Thyroid gland (tissue), 4 donors: ENCODE results near the gene SLC25A39. TPM values are rescaled to one million over a fixed set of nuclear protein-coding genes. Genes with fewer than 3 reads are reported as not detected.

Experiments
- DNase-seq, 2 donors: peaks; one replicate each; pipeline ENCODE4 v3.0.0-alpha.2; 2019
- H3K27ac ChIP-seq, 3 donors: fragments of 200-600 bp; sonication (generic); 1 replicate in 2 of 3; 2 replicates in 1 of 3; pipeline ENCODE4 v1.5.1; 2016 to 2019; ENCODE audit warnings: mild to moderate bottlenecking in 1 of 3, moderate library complexity in 1 of 3
- H3K27me3 ChIP-seq: fragments of 200-600 bp; sonication (generic); one replicate; pipeline ENCODE4 v1.5.1; 2019
- H3K36me3 ChIP-seq, 2 donors: fragments of 200-600 bp; sonication (generic); one replicate each; pipeline ENCODE4 v1.5.1; 2016 to 2019
- H3K4me1 ChIP-seq, 2 donors: fragments of 200-600 bp; sonication (generic); one replicate each; pipeline ENCODE4 v1.5.1; 2017 to 2019
- H3K4me3 ChIP-seq, 3 donors: fragments of 200-600 bp; sonication (generic); replicated peaks in 1 of 3; 1 replicate in 2 of 3; 2 replicates in 1 of 3; pipeline ENCODE4 v1.5.1; 2016; ENCODE audit warnings: mild to moderate bottlenecking in 1 of 3
- H3K9me3 ChIP-seq: fragments of 200-600 bp; sonication (generic); one replicate; pipeline ENCODE4 v1.5.1; 2017
- POLR2A ChIP-seq, 2 donors: fragments of 450-650 bp; IDR thresholded peaks; one replicate each; pipeline ENCODE4 v1.6.1; 2017; ENCODE audit warnings: antibody characterized with exemption in 2 of 2, mild to moderate bottlenecking in 2 of 2, moderate library complexity in 1 of 2
- WGBS, 2 donors: methylation state at CpG; one replicate each; pipeline ENCODE4 v1.1.5; 2017; 5-methylcytosine and 5-hydroxymethylcytosine counted together
- intact Hi-C: fragments of 100-400 bp; cut with DNase I; formaldehyde crosslinking; loops from one replicate; pipeline ENCODE4 v1.15.1; 2023
- total RNA-seq, 4 donors: library from RNA; depleted of rRNA; stranded (reverse); fragments of >200 nt; gene quantifications; one replicate each; pipeline ENCODE4 v1.2.3, GENCODE V29; 2016
- TF ChIP-seq, protein P1 (sequence below), 6 experiments: fragments of 200-600 bp in 3 of 6; fragments of 450-650 bp in 3 of 6; sonication (generic) in 3 of 6; IDR thresholded peaks; one replicate each; pipeline ENCODE4 v1.5.1; 2016 to 2019; ENCODE audit warnings: antibody characterized with exemption in 6 of 6, mild to moderate bottlenecking in 2 of 6, inconsistent platforms in 1 of 6, moderate library complexity in 1 of 6

Gene SLC25A39
- total RNA-seq, 4 donors from 2014 or later = 82.5 to 201 (median 144) TPM

DNA sequence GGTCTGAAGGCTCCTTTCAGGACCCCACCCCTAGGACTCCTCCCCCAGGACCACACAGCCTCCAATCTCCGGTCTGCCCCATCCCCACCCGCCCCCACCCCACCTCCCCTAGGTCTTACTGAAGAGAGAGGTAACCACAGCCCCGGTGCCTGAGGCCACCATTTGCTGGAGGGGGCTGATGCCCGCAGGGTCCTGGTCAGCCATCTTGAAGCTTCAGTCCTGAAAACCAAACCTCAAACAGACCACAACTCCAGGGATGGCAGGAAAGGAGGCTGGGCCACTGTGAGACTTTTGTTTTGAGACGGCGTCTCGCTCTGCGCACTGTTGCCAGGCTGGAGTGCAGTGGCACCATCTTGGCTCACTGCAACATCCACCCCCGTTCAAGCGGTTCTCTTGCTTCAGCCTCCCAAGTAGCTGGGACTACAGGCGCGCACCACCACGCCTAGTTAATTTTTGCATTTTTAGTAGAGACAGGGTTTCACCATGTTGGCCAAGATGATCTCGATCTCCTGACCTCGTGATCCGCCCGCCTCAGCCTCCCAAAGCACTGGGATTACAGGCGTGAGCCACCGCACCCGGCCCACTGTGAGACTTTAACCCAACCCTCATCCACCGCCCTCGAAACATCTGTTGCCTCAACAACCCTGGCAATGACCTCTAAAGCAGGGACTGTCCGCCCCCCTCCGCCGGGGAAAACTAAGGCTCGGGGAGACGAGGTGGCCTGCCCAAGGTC is 1.1 kb downstream of the SLC25A39 start:
- peak overlapping the region; percentile 57 to 96 (median 80) for H3K4me3 ChIP-seq
- H3K27ac ChIP-seq = no peak overlapping the region
- no peak for DNase-seq
- peaks cover 24 to 31% of the 10 kb centered on the region in 2 donors for H3K4me1 ChIP-seq
- no peaks in the 10 kb centered on the region for H3K27me3 ChIP-seq
- H3K36me3 ChIP-seq = peaks cover 28 to 29% of the 10 kb centered on the region in 2 donors
- intact Hi-C loops = loop anchor here (2.0 to 5.0 kb wide), 2 partner anchors 105 to 181 kb away; partner anchors contain the start of genes HROB and UBTF
- no peaks in the 10 kb centered on the region for H3K9me3 ChIP-seq
- TF ChIP-seq POLR2A (IDR thresholded peaks at IDR 0.05) = no peak
- TF ChIP-seq, protein P1, sequence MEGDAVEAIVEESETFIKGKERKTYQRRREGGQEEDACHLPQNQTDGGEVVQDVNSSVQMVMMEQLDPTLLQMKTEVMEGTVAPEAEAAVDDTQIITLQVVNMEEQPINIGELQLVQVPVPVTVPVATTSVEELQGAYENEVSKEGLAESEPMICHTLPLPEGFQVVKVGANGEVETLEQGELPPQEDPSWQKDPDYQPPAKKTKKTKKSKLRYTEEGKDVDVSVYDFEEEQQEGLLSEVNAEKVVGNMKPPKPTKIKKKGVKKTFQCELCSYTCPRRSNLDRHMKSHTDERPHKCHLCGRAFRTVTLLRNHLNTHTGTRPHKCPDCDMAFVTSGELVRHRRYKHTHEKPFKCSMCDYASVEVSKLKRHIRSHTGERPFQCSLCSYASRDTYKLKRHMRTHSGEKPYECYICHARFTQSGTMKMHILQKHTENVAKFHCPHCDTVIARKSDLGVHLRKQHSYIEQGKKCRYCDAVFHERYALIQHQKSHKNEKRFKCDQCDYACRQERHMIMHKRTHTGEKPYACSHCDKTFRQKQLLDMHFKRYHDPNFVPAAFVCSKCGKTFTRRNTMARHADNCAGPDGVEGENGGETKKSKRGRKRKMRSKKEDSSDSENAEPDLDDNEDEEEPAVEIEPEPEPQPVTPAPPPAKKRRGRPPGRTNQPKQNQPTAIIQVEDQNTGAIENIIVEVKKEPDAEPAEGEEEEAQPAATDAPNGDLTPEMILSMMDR (IDR thresholded peaks at IDR 0.05) = no peak
- WGBS, 2 donors = 71 to 84% methylated on average over 15 to 25 of the region's 27 CpGs

- H3K36me3 ChIP-seq = peaks cover 28 to 29% of the 10 kb centered on the region in 2 donors
- WGBS, 2 donors = 94 to 95% methylated on average over 11 of the region's 11 CpGs
- no peak overlapping the region for H3K4me3 ChIP-seq
- TF ChIP-seq, protein P1 (IDR thresholded peaks at IDR 0.05) = no peak
- TF ChIP-seq POLR2A (IDR thresholded peaks at IDR 0.05) = no peak
- no peak overlapping the region for H3K27ac ChIP-seq
- DNase-seq = no peak
- H3K4me1 ChIP-seq = peaks cover 24 to 29% of the 10 kb centered on the region in 2 donors
- H3K9me3 ChIP-seq = no peaks in the 10 kb centered on the region
- intact Hi-C loops = loop anchor here (2.0 to 5.0 kb wide), 2 partner anchors 104 to 180 kb away; partner anchors contain the start of genes HROB and UBTF
- no peaks in the 10 kb centered on the region for H3K27me3 ChIP-seq
Observed at GRCh38 chr17:44322236-44322895, 2.3 kb downstream of the SLC25A39 start.

DNA sequence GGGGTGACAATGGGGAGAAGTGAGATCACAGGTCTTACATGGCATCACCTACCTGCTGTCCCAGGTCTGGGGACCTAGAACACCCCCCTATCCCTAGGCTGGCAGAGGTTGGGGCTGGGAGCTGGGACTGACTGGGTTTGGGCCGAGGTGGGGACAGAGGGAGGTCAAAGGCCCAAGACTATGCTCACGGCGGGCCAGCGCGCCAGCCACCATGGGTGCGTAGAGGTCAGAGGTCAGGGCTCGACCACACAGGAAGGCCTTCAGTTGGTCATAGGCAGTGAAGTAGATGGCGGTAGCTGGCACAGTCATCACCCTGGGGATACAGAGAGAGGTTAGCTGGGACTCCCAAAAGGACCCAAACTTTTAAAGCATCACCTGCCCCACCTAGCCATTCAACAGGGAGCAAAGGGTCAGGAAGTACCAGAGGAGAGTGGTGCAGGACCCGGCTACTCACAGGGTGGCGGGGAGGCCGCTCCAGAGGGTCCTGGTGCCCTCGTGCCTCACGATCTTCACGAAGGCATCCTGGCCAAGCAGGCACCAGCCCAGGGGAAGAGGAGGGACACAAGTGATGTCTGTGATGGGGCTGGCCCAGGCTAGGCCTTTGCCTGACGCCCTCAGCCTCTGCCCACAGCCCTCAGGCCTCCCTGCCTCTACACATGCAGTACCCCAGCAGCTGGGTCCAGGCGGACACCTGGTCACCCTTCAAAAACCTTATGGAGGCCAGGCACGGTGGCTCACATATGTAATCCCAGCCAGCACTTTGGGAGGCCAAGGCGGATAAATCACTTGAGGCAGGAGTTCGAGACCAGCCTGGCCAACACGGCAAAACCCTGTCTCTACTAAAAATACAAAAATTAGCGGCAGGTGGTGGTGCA is 3.1 kb downstream of the SLC25A39 start:
- 91 to 93% methylated on average over 18 of the region's 21 CpGs for WGBS, 2 donors
- TF ChIP-seq POLR2A (IDR thresholded peaks at IDR 0.05) = no peak
- TF ChIP-seq, protein P1 (IDR thresholded peaks at IDR 0.05) = no peak
- Histone ChIP-seq H3K4me1 (peaks cover 20 to 24% of the 10 kb centered on the region in 2 donors), H3K27me3 (no peaks in the 10 kb centered on the region), H3K4me3 (no peak overlapping the region), H3K9me3 (no peaks in the 10 kb centered on the region), H3K27ac (no peak overlapping the region), H3K36me3 (peaks cover 28 to 29% of the 10 kb centered on the region in 2 donors)
- intact Hi-C loops = loop anchor here (2.0 to 5.0 kb wide), 2 partner anchors 103 to 179 kb away; partner anchors contain the start of genes HROB and UBTF
- no peak for DNase-seq

GRCh38 chr17:44320066-44320465 is 4.6 kb downstream of the SLC25A39 start:
- TF ChIP-seq, protein P1 (IDR thresholded peaks at IDR 0.05) = no peak
- TF ChIP-seq POLR2A (IDR thresholded peaks at IDR 0.05) = no peak
- Histone ChIP-seq H3K9me3 (no peaks in the 10 kb centered on the region), H3K36me3 (peaks cover 28 to 29% of the 10 kb centered on the region in 2 donors), H3K4me3 (no peak overlapping the region), H3K4me1 (peaks cover 12 to 28% of the 10 kb centered on the region in 2 donors), H3K27ac (no peak overlapping the region), H3K27me3 (no peaks in the 10 kb centered on the region)
- intact Hi-C loops = loop anchor here (5.0 kb wide), 1 partner anchor 178 kb away; the partner anchor contains the start of gene HROB
- DNase-seq = no peak
- 91 to 95% methylated on average over 5 to 16 of the region's 18 CpGs for WGBS, 2 donors
